ENCODE results near the gene OTUD5. TPM values are rescaled to one million over a fixed set of nuclear protein-coding genes. Genes with fewer than 3 reads are reported as not detected.

OTUD5 gene
- total and polyA plus RNA-seq, 2 donors (not counting 1 experiment from before 2014, with no cell fraction given) = 33.0 to 46.6 TPM

GRCh38 chrX:48940404-48940955 lies 16.9 kb downstream of the OTUD5 start:
- Histone ChIP-seq H3K9ac (ENCODE audit: insufficient read depth, low read length) (no peak overlapping the region), H3K4me1 (ENCODE audit: control insufficient read depth, extremely low read depth, insufficient read depth, low read length) (no peaks in the 10 kb centered on the region), H2AFZ (ENCODE audit: low read length) (no peak overlapping the region), H3K36me3 (ENCODE audit: control insufficient read depth, insufficient read depth, low read length) (no peaks in the 10 kb centered on the region), H3K27me3 (ENCODE audit: control insufficient read depth, insufficient read depth, low read length) (no peaks in the 10 kb centered on the region), H3K79me2 (ENCODE audit: control insufficient read depth, insufficient read depth, low read length) (peaks cover 13% of the 10 kb centered on the region), H3K4me3 (replicated peaks in 1 of 4; ENCODE audit: control extremely low read depth in 1 of 4, insufficient read depth in 1 of 4, low read depth in 3 of 4, low read length in 4 of 4) (no peak overlapping the region), H3K27ac (ENCODE audit: insufficient read depth, low read length) (no peak overlapping the region), H3K9me3 (ENCODE audit: control insufficient read depth, insufficient read depth, low read depth, low read length) (no peaks in the 10 kb centered on the region), H4K20me1 (ENCODE audit: control insufficient read depth, extremely low read depth, insufficient read depth, low read length) (no peaks in the 10 kb centered on the region), H3K4me2 (ENCODE audit: extremely low read depth, insufficient read depth, low read length) (no peak overlapping the region)
- DNase-seq (ENCODE audit: low read depth in 2 of 2) = no peak
- TF ChIP-seq EZH2 (IDR thresholded peaks at IDR 0.05; ENCODE audit: low read length, missing control alignments) (no peak), CTCF (conservative IDR thresholded peaks at IDR 0.05 in 1 of 2, IDR thresholded peaks at IDR 0.05 in 1 of 2; ENCODE audit: low read depth in 1 of 2, low read length in 2 of 2) (no peak)

- H3K79me2 ChIP-seq (ENCODE audit: control insufficient read depth, insufficient read depth, low read length) = peaks cover 10% of the 10 kb centered on the region
- H4K20me1 ChIP-seq (ENCODE audit: control insufficient read depth, extremely low read depth, insufficient read depth, low read length) = no peaks in the 10 kb centered on the region
- H3K27me3 ChIP-seq (ENCODE audit: control insufficient read depth, insufficient read depth, low read length) = no peaks in the 10 kb centered on the region
- no peak overlapping the region for H3K4me2 ChIP-seq (ENCODE audit: extremely low read depth, insufficient read depth, low read length)
- no peak overlapping the region for H3K27ac ChIP-seq (ENCODE audit: insufficient read depth, low read length)
- no peaks in the 10 kb centered on the region for H3K9me3 ChIP-seq (ENCODE audit: control insufficient read depth, insufficient read depth, low read depth, low read length)
- H2AFZ ChIP-seq (ENCODE audit: low read length) = no peak overlapping the region
- TF ChIP-seq EZH2 (IDR thresholded peaks at IDR 0.05; ENCODE audit: low read length, missing control alignments) (no peak), CTCF (conservative IDR thresholded peaks at IDR 0.05 in 1 of 2, IDR thresholded peaks at IDR 0.05 in 1 of 2; ENCODE audit: low read depth in 1 of 2, low read length in 2 of 2) (no peak)
- DNase-seq (ENCODE audit: low read depth in 2 of 2) = no peak
- H3K36me3 ChIP-seq (ENCODE audit: control insufficient read depth, insufficient read depth, low read length) = no peaks in the 10 kb centered on the region
- no peak overlapping the region for H3K9ac ChIP-seq (ENCODE audit: insufficient read depth, low read length)
- H3K4me3 ChIP-seq (replicated peaks in 1 of 4; ENCODE audit: control extremely low read depth in 1 of 4, insufficient read depth in 1 of 4, low read depth in 3 of 4, low read length in 4 of 4) = no peak overlapping the region
- H3K4me1 ChIP-seq (ENCODE audit: control insufficient read depth, extremely low read depth, insufficient read depth, low read length) = no peaks in the 10 kb centered on the region
These were observed 17.7 kb downstream of the OTUD5 start for GRCh38 chrX:48939524-48940228.

GRCh38 chrX:48938721-48939425 lies 18.5 kb downstream of the OTUD5 start:
- Histone ChIP-seq H3K9ac (ENCODE audit: insufficient read depth, low read length) (no peak overlapping the region), H2AFZ (ENCODE audit: low read length) (no peak overlapping the region), H3K36me3 (ENCODE audit: control insufficient read depth, insufficient read depth, low read length) (peaks cover 2% of the 10 kb centered on the region), H3K79me2 (ENCODE audit: control insufficient read depth, insufficient read depth, low read length) (peaks cover 5% of the 10 kb centered on the region), H3K4me2 (ENCODE audit: extremely low read depth, insufficient read depth, low read length) (no peak overlapping the region), H3K27me3 (ENCODE audit: control insufficient read depth, insufficient read depth, low read length) (no peaks in the 10 kb centered on the region), H3K4me1 (ENCODE audit: control insufficient read depth, extremely low read depth, insufficient read depth, low read length) (no peaks in the 10 kb centered on the region), H3K4me3 (replicated peaks in 1 of 4; ENCODE audit: control extremely low read depth in 1 of 4, insufficient read depth in 1 of 4, low read depth in 3 of 4, low read length in 4 of 4) (no peak overlapping the region), H4K20me1 (ENCODE audit: control insufficient read depth, extremely low read depth, insufficient read depth, low read length) (no peaks in the 10 kb centered on the region), H3K27ac (ENCODE audit: insufficient read depth, low read length) (no peak overlapping the region), H3K9me3 (ENCODE audit: control insufficient read depth, insufficient read depth, low read depth, low read length) (no peaks in the 10 kb centered on the region)
- DNase-seq (ENCODE audit: low read depth in 2 of 2) = no peak
- no peak for TF ChIP-seq CTCF (conservative IDR thresholded peaks at IDR 0.05 in 1 of 2, IDR thresholded peaks at IDR 0.05 in 1 of 2; ENCODE audit: low read depth in 1 of 2, low read length in 2 of 2)
